ENCODE results near the gene TULP4.

GRCh38 chr6:158292016-158292415 lies 20.2 kb upstream of the TULP4 start:
- TF ChIP-seq, protein P1, sequence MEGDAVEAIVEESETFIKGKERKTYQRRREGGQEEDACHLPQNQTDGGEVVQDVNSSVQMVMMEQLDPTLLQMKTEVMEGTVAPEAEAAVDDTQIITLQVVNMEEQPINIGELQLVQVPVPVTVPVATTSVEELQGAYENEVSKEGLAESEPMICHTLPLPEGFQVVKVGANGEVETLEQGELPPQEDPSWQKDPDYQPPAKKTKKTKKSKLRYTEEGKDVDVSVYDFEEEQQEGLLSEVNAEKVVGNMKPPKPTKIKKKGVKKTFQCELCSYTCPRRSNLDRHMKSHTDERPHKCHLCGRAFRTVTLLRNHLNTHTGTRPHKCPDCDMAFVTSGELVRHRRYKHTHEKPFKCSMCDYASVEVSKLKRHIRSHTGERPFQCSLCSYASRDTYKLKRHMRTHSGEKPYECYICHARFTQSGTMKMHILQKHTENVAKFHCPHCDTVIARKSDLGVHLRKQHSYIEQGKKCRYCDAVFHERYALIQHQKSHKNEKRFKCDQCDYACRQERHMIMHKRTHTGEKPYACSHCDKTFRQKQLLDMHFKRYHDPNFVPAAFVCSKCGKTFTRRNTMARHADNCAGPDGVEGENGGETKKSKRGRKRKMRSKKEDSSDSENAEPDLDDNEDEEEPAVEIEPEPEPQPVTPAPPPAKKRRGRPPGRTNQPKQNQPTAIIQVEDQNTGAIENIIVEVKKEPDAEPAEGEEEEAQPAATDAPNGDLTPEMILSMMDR (conservative IDR thresholded peaks at IDR 0.05 in 1 of 2, IDR thresholded peaks at IDR 0.05 in 1 of 2; ENCODE audit: low read depth in 1 of 2, low read length in 2 of 2), result no peak
- no peak for TF ChIP-seq EZH2 (IDR thresholded peaks at IDR 0.05; ENCODE audit: low read length, missing control alignments)

All from fibroblast of lung (primary cell).